Fibroblast of the conjunctiva (primary cell): ENCODE measurements around the gene BPIFB4.
"Not testable (repeated sequence)": the region's sequence is repeated elsewhere in the genome, so short reads cannot be mapped to it uniquely, and the experiment has no call there.

ENCODE experiments used
- DNase-seq: peaks from one replicate; pipeline ENCODE4 v3.0.0-alpha.2; 2010; ENCODE audit warnings: low read depth

Gene BPIFB4

DNA sequence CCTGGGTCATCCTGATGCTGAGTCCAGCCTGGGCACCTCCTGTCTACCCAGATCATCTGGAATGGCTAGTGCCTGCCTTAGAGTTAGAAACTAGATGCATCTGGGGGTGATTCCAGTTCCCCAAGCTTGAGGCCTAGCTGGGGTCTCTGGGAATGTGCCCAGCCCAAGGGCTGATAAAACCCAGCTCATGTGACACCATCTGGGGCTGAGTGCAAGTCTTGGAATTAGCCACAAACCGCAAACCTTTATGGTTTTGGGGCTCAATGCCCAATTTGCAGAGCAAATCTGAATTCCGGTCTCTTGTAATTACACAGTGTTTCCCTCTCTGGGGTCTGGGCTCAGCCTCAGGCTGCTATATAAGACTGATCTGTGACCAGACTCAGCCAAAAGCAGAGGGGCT is at the start of gene BPIFB4:
Gene BPIFB4 (plus strand): TSS at position 385 of the 400 bp plus-strand sequence. CDS start 1,884 bp downstream, outside the sequence.
- DNase-seq, result no peak

DNA sequence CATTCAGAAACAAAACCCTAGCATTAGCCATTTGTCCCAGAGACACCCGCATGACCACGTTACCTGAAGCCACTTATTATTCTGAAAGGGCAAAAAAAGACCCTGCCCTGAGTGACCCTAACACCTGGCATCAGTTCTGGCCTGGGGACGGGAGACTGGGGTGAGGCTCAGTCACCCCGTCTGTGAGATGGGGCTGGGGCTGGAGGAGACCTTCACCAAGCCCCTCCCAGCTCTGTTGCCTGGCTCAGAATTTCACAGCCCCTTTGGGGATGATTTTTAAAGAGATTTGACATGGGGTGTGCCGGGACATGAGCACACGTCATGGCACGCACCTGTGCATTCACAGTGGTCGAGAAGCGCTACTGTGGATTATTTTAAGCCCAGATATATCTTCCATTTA is 49.4 kb upstream of the BPIFB4 start:
- DNase-seq, result no peak

DNA sequence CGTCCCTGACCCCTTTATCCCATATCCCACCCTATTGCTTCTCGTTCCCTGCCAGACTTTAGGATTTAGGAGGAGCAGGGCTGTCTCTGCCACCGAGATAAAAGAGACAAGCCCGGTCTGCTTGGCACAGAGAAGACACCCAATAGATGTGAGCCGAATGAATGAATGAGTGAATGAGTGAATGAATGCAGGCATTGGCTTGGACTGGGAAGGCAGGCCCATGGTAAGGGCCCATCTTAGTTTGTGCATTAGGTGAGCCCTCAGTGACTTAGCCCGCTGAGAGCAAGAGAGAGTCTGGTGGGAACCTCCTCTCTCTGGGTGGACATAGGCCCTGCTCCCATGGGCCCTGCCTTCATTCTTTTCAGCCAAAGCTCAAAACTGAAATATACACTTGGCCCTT is 48.9 kb upstream of the BPIFB4 start:
- no peak for DNase-seq

DNA sequence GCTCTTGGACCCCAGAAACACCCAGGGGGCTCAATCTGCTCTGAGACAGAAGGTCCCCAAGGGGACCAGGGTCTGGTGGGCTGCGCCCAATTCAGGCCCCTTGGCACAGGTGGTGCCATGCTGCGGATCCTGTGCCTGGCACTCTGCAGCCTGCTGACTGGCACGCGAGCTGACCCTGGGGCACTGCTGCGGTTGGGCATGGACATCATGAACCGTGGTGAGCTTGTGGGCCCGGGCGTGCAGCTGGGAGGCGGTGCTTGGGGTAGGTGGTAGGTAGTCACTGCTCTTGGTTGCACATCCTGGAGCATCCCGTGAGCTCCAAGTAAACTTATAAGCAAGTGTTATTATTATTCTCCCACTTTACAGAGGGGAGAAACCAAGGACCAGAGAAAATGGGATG is 47.9 kb upstream of the BPIFB4 start, which contains the start of gene BPIFB6:
Gene BPIFB6 (plus strand): TSS at position 118 of the 400 bp plus-strand sequence. CDS start 0 bp downstream, at position 118.
- DNase-seq, result no peak

GRCh38 chr20:33032555-33032954 is 46.9 kb upstream of the BPIFB4 start:
- no peak for DNase-seq

GRCh38 chr20:33033381-33033780 is 46.1 kb upstream of the BPIFB4 start:
- DNase-seq, result no peak

DNA sequence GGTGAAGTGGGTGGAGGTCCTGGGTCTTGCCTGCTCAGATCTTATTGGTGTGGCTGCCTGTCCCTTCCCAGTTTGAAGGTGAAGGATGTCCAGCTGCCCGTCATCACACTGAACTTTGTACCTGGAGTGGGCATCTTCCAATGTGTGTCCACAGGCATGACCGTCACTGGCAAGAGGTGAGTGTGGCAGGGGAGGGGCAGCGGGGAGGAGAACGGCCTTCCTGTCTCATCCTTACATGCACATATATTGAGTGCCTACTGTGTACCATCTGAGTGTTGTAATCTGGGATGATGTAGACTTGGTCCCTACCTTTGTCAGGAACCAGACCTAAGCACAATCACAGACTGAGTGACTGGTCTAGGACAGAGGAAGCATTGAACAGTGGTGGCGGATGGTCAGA is 45.3 kb upstream of the BPIFB4 start:
- DNase-seq, result no peak

DNA sequence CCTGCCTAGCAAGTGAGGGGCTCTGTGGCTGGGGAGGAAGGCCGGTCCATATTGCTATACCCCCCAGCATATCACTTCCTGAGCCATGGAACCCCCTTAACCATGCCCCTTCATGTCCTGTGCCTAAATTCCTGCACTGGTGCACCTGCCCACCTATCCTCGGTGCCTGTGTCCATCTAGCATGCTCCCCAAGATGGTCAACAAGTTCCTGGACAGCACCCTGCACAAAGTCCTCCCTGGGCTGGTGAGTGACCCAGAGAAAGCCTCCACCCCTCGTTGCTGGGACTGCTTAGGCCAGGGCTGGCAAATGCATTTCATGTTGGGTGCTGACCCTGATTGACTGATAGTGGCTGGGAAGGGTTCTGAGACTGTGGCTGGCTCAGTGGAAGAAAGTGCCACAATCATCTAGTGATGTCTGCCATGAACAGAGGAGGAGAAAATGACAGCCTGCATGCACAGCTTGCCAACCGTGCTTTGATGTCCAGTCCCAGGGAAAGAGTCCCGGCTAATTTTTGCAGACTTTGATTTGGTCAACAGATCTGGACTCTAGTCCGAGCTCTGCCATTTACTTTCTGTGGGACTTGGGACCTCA is 44.4 kb upstream of the BPIFB4 start:
- DNase-seq, result no peak

DNA sequence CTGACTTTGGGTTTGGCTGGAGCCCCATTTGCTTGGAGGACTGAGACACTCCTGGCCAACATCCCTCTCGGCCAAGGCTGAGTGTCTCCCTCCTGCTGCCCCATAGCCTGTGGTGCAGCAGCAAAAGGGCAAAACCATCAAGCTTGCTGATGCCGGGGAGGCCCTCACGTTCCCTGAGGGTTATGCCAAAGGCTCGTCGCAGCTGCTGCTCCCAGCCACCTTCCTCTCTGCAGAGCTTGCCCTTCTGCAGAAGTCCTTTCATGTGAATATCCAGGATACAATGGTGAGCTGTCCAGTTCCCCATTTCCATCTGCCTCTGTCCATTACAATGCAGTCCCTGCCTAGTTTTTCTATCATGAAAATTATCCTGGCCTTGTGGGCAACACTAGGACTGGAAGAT is 42.0 kb upstream of the BPIFB4 start:
- no peak for DNase-seq

GRCh38 chr20:33038243-33038642 is 41.2 kb upstream of the BPIFB4 start:
- no peak for DNase-seq

- no peak for DNase-seq
Measured at GRCh38 chr20:33042430-33042829, 37.0 kb upstream of the BPIFB4 start.

- DNase-seq, result no peak
Measured at GRCh38 chr20:33042983-33043730, 36.3 kb upstream of the BPIFB4 start.

GRCh38 chr20:33043731-33044181 is 35.7 kb upstream of the BPIFB4 start:
- DNase-seq, result no peak

DNA sequence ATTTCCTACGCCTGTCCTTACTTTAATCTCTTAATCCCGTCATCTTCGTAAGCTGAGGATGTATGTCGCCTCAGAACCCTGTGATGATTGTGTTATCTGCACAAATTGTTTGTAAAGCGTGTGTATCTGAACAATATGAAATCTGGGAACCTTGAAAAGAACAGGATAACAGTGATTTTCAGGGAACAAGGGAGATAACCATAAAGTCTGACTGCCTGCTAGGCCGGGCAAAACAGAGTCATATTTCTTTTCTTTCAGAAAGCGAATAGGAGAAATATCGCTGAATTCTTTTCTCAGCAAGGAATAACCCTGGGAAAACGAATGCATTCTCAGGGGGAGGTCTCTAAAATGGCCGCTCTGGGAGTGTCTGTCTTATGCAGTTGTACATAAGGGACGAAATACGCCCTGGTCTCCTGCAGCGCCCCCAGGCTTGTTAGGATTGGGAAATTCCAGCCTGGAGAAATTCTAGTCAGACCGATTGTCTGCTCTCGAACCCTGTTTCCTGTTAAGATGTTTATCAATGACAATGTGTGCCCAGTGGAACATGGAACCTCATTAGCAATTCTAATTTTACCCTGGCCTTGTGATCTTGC is 34.2 kb upstream of the BPIFB4 start:
- not testable (repeated sequence) for DNase-seq

- DNase-seq, result no peak
Measured at GRCh38 chr20:33046412-33046811, 33.0 kb upstream of the BPIFB4 start.

DNA sequence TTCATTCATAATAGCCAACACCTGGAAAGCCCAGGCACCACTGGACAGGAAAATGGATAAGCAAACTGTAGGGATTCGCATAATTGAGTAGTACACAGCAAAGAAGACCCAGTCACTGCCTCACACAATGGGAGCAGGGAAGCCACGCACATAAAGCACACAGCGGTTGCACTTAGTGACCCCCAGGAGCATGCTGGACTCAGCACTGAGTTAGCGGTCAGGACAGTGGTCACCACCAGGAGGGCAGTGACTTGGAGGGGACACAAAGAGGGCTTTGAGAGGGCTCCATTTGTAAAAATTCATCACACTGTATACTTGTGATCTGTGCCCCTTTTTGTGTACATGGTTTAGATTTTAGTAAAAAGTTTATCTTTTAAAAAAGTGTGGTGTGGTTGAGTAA is 28.1 kb upstream of the BPIFB4 start:
- DNase-seq, result no peak

DNA sequence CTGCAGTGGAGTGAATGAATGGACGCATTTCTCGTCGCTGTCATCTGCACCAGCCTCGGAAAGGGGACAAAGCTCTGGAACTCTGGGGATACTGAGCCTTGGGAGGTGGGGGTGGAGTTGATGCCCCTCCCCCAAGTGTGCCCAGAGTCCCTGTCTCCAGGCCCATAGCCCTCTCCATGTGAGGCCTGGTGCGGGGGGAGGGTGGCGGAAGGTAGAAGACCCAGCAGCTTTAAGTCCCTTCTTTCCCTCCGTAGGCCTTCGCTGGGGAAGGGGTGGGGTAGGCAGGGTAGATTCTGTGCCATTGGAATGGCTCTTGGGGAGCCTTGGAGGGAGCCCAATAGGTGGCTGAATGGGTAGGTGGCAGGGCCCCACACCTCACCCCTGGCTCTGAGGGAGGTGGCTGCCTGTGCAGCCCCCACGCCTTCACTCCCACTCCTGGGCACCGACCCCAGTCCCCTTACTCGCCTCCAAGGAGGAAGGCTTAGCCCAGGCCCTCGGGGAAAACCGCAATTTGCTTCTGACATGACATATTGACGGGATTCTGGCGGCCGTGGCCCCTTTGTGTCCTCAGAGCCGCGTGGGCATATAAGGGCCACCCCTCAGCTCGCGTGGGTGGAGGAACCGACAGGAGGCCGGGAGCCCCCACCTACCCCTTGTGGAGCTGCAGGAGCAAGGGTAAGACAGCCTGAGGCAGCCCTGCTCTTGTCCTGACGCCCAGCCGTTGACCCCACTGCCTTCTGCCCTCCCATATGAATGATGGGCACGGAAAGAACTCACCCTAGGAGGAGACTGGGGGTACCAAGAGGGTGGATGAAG is 25.9 kb upstream of the BPIFB4 start, which contains the start of gene BPIFB3:
Gene BPIFB3 (plus strand): TSS at position 613 of the 816 bp plus-strand sequence. CDS start 1,533 bp downstream, outside the sequence.
- DNase-seq, result no peak

- DNase-seq, result no peak
Measured at GRCh38 chr20:33054381-33054780, 25.1 kb upstream of the BPIFB4 start.

DNA sequence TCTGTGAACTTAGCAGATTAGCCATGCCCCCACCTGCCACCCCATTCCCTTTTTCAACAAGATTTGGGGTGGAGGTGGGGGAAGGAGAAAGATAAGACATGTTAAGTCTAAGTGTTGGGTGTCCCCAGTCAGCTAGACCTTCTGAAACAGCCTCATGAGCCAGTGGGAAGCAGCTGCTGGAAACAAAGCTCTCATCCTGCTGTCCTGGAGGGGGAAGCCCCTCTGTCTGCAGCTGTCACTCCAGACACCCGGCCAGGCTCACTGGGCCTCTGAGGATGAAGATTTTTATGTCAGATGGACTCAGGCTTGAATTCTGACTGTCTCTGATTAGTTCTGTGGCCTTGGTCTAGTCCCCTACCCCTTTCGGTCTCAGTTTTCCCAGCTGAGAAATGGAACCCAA is 24.7 kb upstream of the BPIFB4 start:
- no peak for DNase-seq

DNA sequence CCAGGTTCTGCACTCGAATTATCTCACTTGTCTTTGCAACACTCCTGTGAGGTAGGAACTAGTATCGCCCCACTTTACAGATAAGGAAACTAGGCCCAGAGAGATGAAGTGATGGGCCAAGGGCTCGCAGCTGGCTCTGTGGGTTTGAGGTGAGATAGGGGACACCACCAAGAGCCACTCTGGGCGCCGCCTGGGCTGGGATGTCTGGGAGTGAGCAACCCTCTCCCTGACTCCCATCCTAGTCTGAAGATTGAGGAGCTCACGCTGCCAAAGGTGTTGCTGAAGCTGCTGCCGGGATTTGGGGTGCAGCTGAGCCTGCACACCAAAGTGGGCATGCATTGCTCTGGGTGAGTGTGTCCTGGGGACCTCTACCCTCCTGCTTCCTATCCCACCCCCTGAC is 20.3 kb upstream of the BPIFB4 start:
- no peak for DNase-seq

GRCh38 chr20:33059741-33060390 is 19.6 kb upstream of the BPIFB4 start:
- no peak for DNase-seq

GRCh38 chr20:33061658-33062028 is 17.8 kb upstream of the BPIFB4 start:
- DNase-seq, result no peak
